ENCODE results near the gene FAM161A.

FAM161A gene

GRCh38 chr2:61853847-61854563 lies at the start of gene FAM161A:
Gene FAM161A (minus strand): TSS chr2:61854060. CDS start chr2:61854041, 19 bp downstream.
- DNase-seq (ENCODE audit: low spot score), result peak; percentile 86
- in situ Hi-C loops (cut with MboI; ENCODE audit: low pct_unique_long_range_greater_than_20kb, low sequenced_read_pairs, unreplicated experiment), result no loop called here
- TF ChIP-seq CTCF (IDR thresholded peaks at IDR 0.05; ENCODE audit: extremely low read depth, insufficient read depth, missing control alignments), result no peak

GRCh38 chr2:61900281-61900680 lies 46.4 kb upstream of the FAM161A start:
- in situ Hi-C loops (cut with MboI; ENCODE audit: low pct_unique_long_range_greater_than_20kb, low sequenced_read_pairs, unreplicated experiment), result loop anchor here (25.0 kb wide), 1 partner anchor 862 kb away; no protein-coding TSS in a partner anchor
- no peak for DNase-seq (ENCODE audit: low spot score)
- TF ChIP-seq CTCF (IDR thresholded peaks at IDR 0.05; ENCODE audit: extremely low read depth, insufficient read depth, missing control alignments), result no peak

GRCh38 chr2:61898810-61899209 lies 45.0 kb upstream of the FAM161A start:
- in situ Hi-C loops (cut with MboI; ENCODE audit: low pct_unique_long_range_greater_than_20kb, low sequenced_read_pairs, unreplicated experiment), result no loop called here
- no peak for DNase-seq (ENCODE audit: low spot score)
- TF ChIP-seq CTCF (IDR thresholded peaks at IDR 0.05; ENCODE audit: extremely low read depth, insufficient read depth, missing control alignments), result peak; percentile 53

- peak; percentile 89 for DNase-seq (ENCODE audit: low spot score)
- in situ Hi-C loops (cut with MboI; ENCODE audit: low pct_unique_long_range_greater_than_20kb, low sequenced_read_pairs, unreplicated experiment), result no loop called here
- TF ChIP-seq CTCF (IDR thresholded peaks at IDR 0.05; ENCODE audit: extremely low read depth, insufficient read depth, missing control alignments), result no peak
These were observed 34.6 kb upstream of the FAM161A start, which contains the start of gene CCT4 for GRCh38 chr2:61888267-61889055. Gene CCT4 (minus strand): TSS chr2:61888656. CDS start chr2:61888507, 149 bp downstream.

GRCh38 chr2:61887717-61888266 lies 33.9 kb upstream of the FAM161A start:
- no peak for TF ChIP-seq CTCF (IDR thresholded peaks at IDR 0.05; ENCODE audit: extremely low read depth, insufficient read depth, missing control alignments)
- no peak for DNase-seq (ENCODE audit: low spot score)
- in situ Hi-C loops (cut with MboI; ENCODE audit: low pct_unique_long_range_greater_than_20kb, low sequenced_read_pairs, unreplicated experiment), result no loop called here

- TF ChIP-seq CTCF (IDR thresholded peaks at IDR 0.05; ENCODE audit: extremely low read depth, insufficient read depth, missing control alignments), result no peak
- in situ Hi-C loops (cut with MboI; ENCODE audit: low pct_unique_long_range_greater_than_20kb, low sequenced_read_pairs, unreplicated experiment), result no loop called here
- no peak for DNase-seq (ENCODE audit: low spot score)
These were observed 32.2 kb upstream of the FAM161A start for GRCh38 chr2:61885896-61886603.

All from GM13977 (cell line).